Myocyte (in vitro differentiated cells): ENCODE results near the gene MYBPC2. TPM values are rescaled to one million over a fixed set of nuclear protein-coding genes. Genes with fewer than 3 reads are reported as not detected.
"Not testable (repeated sequence)": the region's sequence is repeated elsewhere in the genome, so short reads cannot be mapped to it uniquely, and the experiment has no call there.

ENCODE experiments used
- DNase-seq: peaks from one replicate; pipeline ENCODE4 v3.0.0-alpha.2; 2012; ENCODE audit warnings: low read depth
- total RNA-seq: library from RNA; depleted of rRNA; stranded (reverse); fragments of >200 nt; gene quantifications from 2 replicates; pipeline ENCODE4 v1.2.3, GENCODE V29; 2014

MYBPC2 gene
- total RNA-seq, 1 donor from 2014 or later: 124 TPM

DNA sequence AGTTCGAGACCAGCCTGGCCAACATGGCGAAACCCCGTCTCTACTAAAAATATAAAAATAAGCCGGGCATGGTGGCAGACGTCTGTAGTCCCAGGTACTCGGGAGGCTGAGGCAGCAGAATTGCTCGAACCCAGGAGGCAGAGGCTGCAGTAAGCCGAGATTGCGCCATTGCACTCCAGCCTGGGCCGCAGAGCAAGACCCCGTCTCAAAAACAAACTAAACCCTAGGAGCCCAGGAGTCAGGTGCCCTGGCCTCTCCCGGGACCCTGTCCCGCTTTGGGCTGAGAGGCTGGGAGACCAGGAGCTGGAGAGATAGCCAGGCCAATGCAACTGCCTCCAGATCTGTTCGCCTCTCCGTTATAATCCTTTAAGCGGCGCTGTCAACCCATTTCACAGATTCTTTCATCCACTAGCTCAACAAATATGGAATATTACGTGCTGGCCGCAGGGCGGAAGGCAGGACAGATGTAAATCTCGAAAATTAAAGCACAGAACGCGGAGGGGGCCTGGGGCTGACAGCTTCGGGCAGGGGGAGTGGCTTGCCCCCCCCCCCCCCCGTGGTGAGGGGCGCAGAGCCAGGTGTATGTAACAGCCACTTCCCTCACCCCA is 5.3 kb upstream of the MYBPC2 start:
- no peak for DNase-seq

DNA sequence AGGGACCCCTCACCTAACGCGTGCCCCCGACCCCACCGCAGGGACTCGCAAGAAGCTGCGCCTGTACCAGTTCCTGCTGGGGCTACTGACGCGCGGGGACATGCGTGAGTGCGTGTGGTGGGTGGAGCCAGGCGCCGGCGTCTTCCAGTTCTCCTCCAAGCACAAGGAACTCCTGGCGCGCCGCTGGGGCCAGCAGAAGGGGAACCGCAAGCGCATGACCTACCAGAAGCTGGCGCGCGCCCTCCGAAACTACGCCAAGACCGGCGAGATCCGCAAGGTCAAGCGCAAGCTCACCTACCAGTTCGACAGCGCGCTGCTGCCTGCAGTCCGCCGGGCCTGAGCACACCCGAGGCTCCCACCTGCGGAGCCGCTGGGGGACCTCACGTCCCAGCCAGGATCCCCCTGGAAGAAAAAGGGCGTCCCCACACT is 4.7 kb upstream of the MYBPC2 start:
- DNase-seq: peak; percentile 74

DNA sequence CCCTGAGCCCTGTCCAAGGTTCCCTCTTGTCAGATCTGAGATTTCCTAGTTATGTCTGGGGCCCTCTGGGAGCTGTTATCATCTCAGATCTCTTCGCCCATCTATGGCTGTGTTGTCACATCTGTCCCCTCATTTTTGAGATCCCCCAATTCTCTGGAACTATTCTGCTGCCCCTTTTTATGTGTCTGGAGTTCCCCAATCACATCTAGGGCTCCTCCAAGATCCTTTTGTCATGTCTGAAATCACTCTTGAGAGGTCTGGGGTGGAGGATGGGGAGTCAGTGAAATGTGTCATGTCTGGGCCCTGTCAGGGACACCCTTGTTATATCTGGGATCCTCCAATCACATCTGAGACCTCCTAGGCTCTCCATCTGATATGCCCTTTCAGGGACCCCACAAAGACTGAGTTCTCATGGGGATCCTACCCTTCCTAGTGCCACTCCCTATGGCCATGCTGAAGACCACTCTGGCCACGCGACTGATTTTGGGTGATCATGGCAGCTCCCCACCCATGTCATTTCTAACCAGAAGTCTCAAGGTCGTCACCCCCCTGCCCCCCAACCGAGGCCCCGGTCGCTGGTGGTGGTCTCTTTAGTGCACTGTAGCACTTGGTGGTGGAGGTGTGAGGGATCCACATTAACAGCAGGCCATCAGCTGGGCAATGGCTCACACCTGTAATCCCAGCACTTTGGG is 3.8 kb upstream of the MYBPC2 start:
- no peak for DNase-seq

DNA sequence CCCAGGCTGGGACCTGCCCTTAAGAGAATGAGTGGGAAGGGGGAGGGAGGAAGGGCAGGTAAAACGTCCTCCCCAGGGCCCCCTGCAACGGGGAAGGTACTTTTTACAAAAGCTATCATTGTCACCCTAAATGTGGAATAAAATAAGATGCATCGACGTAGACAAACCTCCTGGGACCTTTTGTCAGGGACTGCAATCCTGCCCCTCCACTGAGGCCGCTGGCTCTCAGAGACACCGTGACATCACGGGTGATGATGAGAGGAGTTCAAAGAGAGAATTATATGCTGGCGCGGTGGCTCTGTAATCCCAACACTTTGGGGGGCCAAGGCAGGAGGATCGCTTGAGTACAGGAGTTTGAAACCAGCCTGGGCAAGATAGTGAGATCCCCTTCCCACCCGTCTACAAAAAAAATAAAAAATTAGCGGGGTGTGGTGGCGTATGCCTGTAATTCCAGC is 1.8 kb upstream of the MYBPC2 start:
- no peak for DNase-seq

DNA sequence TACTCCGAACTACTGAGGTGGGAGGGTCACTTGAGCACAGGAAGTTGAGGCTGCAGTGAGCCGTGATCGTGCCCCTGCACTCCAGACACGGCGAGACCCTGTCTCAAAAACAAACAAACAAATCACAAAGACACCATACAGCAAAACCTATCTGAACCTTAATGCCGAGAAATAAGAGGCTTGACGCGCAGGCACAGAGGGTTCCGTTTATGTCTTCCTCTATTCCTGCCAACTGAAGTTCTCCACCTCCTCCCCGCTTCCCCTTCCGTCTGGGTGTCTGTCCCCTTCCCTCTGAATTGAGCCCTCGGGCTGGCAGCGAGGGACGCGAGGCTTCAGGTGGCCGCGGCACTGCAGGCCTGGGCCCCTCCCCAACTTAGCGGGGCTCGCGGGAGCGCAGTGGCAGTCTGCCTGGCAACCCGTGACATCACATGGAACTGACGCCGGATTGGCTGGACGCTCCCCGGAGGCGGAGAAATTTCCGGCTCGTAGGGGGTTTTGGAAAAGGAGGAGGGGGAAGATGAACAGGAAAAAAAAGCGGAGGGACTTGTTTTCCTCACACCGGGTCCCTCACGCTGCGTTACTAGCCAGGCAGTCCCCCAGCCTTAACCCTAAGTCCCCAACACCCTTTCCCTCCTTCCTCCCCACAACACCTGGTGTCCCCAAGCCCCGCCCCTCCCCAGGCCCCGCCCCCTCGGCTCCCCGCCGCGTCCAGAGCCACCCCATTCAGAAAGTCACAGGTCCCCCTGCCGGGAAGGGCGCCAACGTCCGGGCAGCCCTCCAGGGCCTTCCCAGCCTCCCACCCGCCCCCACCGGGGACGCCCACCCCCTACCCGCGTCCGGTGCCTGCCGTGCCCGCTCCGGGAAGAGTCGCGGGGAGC is 1.1 kb upstream of the MYBPC2 start:
- peak; percentile 82 for DNase-seq

DNA sequence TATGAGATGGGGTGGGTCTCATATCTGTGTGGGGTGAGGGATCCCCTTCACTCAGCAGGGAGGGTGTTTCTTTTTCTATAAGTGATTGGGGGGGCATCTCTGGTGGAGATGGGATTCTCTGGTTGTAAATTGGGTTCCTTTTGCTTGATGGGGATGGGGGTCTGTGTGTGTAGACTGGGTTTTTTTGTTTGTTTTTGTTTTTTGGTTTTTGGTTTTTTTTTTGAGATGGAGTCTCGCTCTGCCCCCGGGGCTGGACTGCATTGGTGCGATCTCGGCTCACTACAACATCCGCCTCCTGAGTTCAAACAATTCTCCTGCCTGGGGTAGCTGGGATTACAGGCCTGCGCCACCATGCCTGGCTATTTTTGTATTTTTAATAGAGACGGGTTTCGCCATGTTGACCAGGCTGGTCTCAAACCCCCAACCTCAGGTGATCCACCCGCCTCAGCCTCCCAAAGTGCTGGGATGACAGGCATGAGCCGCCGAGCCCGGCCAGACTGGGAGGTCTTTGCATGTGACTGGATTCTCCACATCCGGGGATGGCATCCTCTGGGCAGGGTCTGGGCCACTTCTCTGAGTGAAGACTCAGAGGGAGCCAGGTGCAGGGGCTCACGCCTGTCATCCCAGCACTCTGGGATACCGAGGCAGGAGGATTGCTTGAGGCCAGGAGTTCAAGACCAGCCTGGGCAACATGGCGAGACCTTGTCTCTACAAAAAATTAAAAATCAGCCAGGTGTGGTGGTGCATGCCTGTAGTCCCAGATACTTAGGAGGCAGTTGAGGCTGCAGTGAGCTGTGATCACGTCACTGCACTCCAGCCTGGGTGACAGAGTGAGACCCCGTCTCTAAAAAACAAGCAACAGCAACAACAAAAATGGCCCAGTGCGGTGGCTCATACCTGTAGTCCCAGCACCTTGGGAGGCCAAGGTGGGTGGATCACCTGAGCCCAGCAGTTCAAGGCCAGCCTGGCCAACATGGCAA is 799 bp downstream of the MYBPC2 start:
- DNase-seq: peak; percentile 33

DNA sequence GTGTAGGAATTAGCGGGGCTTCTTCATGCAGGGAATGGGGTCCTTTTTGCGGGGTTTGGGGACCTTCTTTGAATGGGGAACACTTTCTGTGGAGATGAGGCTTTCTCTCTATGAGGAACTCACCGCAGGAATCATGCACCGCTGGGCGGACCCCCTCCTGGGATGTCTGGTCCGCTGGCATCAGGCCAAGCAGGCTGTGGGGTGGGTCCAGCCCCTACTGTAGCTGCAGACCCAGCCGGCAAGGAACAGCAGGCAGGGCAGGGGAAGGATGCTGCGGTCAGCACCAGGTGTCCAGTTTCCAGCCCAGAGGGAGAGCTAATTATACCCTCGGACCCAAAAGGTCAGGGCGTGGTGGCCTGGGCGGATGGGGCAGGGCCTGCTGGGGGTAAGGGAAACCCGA is 1.8 kb downstream of the MYBPC2 start:
- DNase-seq: peak; percentile 90

DNA sequence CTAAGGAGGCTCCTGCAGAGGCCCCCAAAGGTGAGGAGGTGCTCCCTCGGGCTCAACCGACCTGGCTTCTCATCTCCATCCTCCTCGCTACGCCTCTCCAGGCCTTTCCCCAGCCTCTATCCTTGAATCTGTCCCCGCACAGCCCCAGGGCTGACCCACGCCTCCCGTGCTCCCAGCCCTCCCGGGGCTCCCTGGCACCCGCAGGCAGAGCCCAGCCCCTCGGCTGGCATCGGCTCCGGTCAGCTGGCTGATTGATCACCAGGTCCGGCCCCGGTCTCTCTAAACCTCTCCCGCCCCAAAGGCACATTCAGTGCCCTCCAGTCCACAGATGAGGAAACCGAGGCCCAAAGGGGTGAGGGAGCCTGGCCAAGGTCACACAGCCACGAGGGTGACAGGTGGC is 2.5 kb downstream of the MYBPC2 start:
- no peak for DNase-seq

DNA sequence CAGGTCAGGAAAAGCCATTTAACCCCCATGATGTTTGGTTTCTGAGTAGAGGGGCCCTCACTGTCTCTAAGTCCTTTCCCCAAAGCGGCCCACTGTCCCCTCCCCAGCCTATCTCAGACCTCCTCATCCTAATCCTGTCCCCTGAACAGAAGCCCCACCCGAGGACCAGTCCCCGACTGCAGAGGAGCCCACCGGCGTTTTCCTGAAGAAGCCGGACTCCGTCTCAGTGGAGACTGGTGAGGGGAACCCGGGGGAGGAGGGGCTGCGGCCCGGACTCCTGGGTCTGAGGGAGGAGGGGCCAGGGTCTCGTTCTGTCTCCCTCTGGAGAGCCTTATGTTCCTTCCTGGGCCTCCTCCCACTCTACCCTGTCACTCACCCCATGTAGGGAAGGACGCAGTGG is 2.9 kb downstream of the MYBPC2 start:
- DNase-seq: no peak

DNA sequence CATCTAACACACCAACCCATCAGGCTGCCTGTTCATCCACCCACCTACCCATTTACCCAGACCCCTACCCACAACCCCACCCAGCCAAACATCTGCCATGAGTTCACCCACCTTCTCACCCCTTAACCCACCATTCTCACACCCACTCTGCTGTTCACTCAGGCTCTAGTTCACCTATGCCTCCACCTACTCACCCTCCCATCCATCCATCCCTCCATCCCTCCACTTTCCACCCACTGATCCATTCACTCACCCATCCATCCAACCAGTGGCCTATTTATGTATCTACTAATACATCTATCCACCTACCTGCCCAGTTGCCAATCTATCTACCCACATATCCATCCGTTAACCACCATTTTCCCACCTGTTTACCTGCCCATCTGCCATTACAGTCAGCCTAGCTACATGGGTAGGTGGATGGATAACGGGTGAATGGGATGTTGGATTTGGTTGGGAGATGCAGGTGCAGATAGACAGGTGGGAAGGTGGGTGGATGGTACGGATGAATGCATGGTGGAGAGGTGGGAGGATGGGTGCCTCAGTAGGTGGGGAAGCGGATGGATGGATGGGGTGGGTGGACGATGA is 5.3 kb downstream of the MYBPC2 start:
- no peak for DNase-seq

DNA sequence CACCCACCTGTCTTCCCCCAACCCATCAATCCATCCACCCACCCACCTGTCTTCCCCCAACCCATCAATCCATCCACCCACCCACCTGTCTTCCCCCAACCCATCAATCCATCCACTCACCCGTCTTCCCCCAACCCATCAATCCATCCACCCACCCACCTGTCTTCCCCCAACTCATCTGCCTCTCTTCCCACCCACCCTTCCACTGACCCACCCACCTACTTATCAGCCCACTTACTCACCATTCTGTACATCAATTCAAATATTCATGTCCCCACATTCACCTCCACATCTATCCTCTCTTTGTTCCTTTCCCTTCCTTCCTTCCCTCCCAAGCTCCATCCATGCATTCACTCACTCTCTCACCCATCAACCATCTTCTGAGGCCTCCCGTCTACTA is 6.4 kb downstream of the MYBPC2 start:
- DNase-seq: not testable (repeated sequence)

DNA sequence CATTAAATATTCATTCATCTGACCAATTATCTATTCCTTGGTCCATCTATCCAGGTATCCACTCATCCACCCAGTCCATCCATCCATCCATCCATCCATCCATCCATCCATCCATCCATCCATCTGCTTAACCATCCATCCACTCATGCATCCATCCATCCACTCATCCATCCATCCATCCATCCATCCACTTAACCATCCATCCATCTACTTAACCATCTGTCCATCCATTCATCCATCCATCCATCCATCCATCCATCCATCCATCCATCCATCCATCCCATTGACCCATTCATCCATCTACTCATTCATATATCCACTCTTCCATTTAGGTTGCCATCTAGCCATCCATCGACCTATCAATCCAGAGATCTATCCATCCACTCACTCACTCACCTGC is 11.4 kb downstream of the MYBPC2 start:
- DNase-seq: no peak

DNA sequence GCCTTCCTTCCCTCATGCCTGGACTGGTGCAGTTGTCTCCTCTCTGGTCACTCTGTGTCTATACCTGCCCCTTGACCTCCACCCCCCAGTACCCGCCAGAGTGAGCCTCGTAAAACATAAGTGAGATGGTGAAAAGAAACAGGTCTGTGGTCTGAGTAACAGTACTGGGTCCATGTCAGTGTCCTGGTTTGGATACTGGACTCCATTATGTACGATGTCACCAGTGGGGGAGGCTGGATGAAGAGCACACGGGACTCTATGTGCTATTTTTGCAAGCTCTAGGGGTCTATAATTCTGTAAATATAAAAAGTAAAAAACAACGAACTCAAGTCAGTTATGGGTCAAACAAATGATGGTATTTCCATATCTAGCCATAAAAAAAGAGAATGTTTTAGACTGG is 14.4 kb downstream of the MYBPC2 start:
- DNase-seq: no peak

DNA sequence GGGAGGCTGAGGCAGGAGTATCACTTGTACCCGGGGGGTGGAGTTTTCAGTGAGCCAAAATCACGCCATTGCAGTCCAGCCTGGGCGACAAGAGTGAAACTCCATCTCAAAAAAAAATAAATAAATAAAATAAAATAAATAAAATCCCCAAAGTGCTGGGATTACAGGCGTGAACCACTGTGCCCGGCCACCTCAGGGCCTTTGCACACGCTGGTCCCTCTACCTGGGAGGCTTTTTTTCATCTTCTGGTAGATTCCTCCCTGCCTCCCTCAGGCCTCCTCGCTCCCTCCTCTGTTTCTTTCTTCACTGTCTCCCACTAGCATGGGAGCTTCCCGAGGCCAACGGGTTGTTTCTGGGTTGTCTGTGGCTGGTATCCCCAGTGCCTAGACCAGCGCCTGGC is 15.1 kb downstream of the MYBPC2 start:
- no peak for DNase-seq

DNA sequence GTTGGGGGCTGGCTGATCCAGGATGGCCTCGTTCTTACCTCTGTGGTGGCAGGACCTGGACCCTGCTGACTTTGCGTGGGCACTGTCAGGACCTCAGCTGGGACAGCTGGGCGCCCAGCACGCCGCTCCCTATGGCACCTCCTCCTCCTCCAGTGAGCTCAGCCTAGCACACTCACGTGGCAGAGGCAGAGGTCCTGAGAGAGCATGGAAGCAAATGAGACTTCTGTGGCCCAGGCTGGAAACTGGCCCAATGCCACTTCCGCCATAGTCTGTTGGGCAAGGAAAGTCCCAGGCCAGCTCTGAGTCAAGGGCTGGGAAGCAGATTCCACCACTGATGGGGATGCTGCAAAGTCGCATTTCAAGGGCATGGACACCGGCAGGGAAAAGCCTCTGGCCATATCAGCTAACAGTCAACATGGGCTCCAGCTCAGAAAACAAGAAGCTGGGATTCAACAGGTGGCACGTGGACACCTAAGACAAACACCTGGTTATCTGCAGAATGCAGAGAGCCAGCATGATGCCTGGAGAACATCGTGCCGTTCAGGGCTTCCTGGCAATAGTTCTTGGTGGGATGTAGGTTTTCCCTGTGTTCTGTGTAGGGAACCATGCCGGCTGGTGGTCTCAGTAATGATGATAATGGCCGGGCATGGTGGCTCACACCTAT is 16.7 kb downstream of the MYBPC2 start:
- DNase-seq: peak; percentile 59

DNA sequence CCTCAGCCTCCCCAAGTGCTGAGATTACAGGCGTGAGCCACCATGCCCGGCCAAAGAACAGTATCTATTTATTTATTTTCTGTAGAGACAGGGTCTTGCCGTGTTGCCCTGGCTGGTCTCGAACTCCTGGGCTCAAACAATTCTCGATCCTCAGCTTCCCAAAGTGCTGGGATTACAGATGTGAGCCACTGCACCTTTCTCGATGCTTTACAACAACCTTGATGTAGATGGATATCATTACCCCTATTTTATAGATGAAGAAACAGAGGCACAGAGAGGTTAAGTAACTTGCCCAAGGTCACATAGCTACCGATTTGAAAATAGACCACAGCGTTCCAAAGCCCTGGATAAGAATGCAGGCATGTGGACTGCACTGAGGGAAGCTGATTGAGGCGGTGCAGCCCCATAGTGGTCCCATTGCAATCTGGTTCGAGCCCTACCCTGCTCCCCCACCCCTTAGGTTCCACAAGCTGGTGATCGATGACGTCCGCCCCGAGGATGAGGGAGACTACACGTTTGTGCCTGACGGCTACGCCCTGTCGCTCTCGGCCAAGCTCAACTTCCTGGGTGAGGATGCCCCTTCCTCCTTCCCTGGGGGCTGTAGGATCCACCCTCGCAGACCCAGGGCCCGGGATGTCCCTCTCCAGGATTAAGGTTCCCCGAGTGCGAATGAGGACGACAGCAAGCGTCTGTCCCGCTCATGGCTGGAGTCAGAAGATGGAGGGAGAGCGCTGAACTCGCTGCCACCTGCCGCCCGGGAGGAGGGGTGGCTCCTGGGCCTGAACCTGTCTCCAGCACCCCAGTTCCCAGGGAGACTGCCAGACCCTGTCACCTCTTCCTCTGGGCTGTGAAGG is 17.9 kb downstream of the MYBPC2 start:
- DNase-seq: no peak

DNA sequence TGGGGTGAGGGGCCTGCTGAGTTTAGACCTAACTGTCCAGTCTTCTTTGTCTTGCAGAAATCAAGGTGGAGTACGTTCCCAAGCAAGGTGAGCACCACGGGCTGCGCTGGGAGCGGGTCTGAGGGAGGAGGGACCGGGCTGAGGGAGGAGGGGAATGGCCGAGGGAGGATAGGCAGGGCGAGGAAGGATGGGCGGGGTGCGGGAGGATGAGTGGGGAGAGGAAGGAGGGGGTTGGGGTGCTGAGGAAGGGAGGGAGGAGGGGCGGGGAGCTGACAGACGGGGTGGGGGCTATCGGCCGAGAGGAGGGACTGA is 18.5 kb downstream of the MYBPC2 start:
- no peak for DNase-seq

DNA sequence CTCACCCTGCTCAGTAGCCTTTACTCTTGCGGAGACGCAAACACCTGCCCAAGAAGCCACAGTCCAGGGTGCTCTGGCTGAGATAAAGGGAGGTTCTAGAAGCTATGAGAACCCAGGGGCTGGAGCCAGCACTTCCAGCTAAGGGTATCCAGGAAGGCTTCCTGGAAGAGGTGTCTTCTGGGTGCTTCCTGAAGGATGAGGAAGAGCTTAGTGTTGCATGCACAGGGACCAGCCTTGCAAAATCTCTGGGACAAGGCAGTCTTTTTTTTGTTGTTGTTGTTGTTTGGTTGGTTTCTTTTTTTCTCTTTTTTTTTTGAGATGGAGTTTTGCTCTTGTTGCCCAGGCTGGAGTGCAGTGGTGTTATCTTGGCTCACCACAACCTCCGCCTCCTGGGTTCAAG is 20.6 kb downstream of the MYBPC2 start:
- no peak for DNase-seq

DNA sequence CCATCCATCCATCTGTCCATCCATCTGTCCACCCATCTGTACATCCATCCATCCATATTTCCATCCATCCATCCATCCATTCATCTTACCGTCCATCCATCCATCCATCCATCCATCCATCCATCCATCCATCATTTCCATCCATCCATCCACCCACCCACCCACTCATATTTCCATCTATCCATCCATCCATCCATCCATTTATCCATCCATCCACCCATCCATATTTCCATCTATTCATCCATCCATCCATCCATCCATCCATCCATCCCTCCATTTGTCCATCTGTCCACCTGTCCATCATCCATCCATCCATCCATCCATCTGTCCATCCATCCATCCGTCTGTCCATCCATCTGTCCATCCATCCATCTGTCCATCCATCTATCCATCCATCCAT is 23.3 kb downstream of the MYBPC2 start:
- DNase-seq: no peak
